WTC11 (cell line): ENCODE data around the gene PDLIM5. TPM values are rescaled to one million over a fixed set of nuclear protein-coding genes. Genes with fewer than 3 reads are reported as not detected.
A peak's percentile ranks its signal among the peaks of the same experiment; 100 is the strongest.

Experiments used
- ATAC-seq: fragments of 200-7000 bp; cut with Tn5 transposase; 2 replicates; pipeline ENCODE4 v1.10.0; 2021; ENCODE audit warnings: mild to moderate bottlenecking, moderate library complexity
- CTCF ChIA-PET: fragments of 300-600 bp; sonication (Branson Sonifier 250); formaldehyde crosslinking; loops from one replicate; lab custom pipeline; 2021; ENCODE audit warnings: antibody characterized with exemption; lab: Charles Lee
- POLR2A ChIA-PET: fragments of 350-600 bp; sonication (Branson Sonifier 250); formaldehyde crosslinking; loops from one replicate; lab custom pipeline; 2021; ENCODE audit warnings: antibody characterized with exemption; lab: Charles Lee
- DNase-seq: peaks from one replicate; pipeline ENCODE4 v3.0.0; 2021; ENCODE audit warnings: low spot score
- H3K27ac Mint-ChIP-seq: 2 replicates; pipeline ENCODE4 v1.8.0; 2021; ENCODE audit warnings: mixed read lengths
- H3K27me3 Mint-ChIP-seq: 2 replicates; pipeline ENCODE4 v1.8.0; 2021; ENCODE audit warnings: low read depth, mild to moderate bottlenecking, moderate library complexity, mixed read lengths
- H3K36me3 Mint-ChIP-seq: 2 replicates; pipeline ENCODE4 v1.8.0; 2021; ENCODE audit warnings: mixed read lengths
- H3K4me1 Mint-ChIP-seq: 2 replicates; pipeline ENCODE4 v1.8.0; 2022; ENCODE audit warnings: mixed read lengths
- H3K4me3 Mint-ChIP-seq: 2 replicates; pipeline ENCODE4 v1.8.0; 2021; ENCODE audit warnings: mild to moderate bottlenecking, moderate library complexity, mixed read lengths
- H3K9me3 Mint-ChIP-seq: 2 replicates; pipeline ENCODE4 v1.8.0; 2021; ENCODE audit warnings: mixed read lengths
- ELF4 ChIP-seq: sonication (generic); formaldehyde crosslinking; IDR thresholded peaks from 2 replicates; pipeline ENCODE4 v1.8.1; 2022; ENCODE audit warnings: low read depth, mild to moderate bottlenecking, moderate library complexity, missing genetic modification reagents
- ESRRA ChIP-seq: sonication (generic); formaldehyde crosslinking; IDR thresholded peaks from 2 replicates; pipeline ENCODE4 v1.8.1; 2022; ENCODE audit warnings: mild to moderate bottlenecking, missing genetic modification reagents, borderline replicate concordance
- FOXP1 ChIP-seq: sonication (generic); formaldehyde crosslinking; IDR thresholded peaks from 2 replicates; pipeline ENCODE4 v1.8.0; 2022; ENCODE audit warnings: missing genetic modification reagents, mild to moderate bottlenecking, moderate library complexity, borderline replicate concordance
- NFATC4 ChIP-seq: fragments of 250-450 bp; sonication (Bioruptor Pico); IDR thresholded peaks from 2 replicates; pipeline ENCODE4 v1.9.0; 2021; ENCODE audit warnings: mild to moderate bottlenecking
- OVOL2 ChIP-seq: fragments of 250-450 bp; sonication (Bioruptor Pico); IDR thresholded peaks from 2 replicates; pipeline ENCODE4 v1.9.0; 2021; ENCODE audit warnings: mild to moderate bottlenecking, borderline replicate concordance
- RELA ChIP-seq: sonication (generic); formaldehyde crosslinking; IDR thresholded peaks from 2 replicates; pipeline ENCODE4 v1.8.1; 2022; ENCODE audit warnings: missing genetic modification reagents, mild to moderate bottlenecking, borderline replicate concordance
- SMAD4 ChIP-seq: sonication (generic); formaldehyde crosslinking; IDR thresholded peaks from 2 replicates; pipeline ENCODE4 v1.8.0; 2022; ENCODE audit warnings: mild to moderate bottlenecking, missing genetic modification reagents
- TP53 ChIP-seq: sonication (generic); formaldehyde crosslinking; IDR thresholded peaks from 2 replicates; pipeline ENCODE4 v1.8.1; 2023; ENCODE audit warnings: mild to moderate bottlenecking, missing genetic modification reagents
- ZBTB21 ChIP-seq: sonication (generic); formaldehyde crosslinking; IDR thresholded peaks from 2 replicates; pipeline ENCODE4 v1.8.1; 2023; ENCODE audit warnings: mild to moderate bottlenecking, missing genetic modification reagents, borderline replicate concordance
- ZNF138 ChIP-seq: sonication (generic); formaldehyde crosslinking; conservative IDR thresholded peaks from 2 replicates; pipeline ENCODE4 v1.8.1; 2022; ENCODE audit warnings: mild to moderate bottlenecking, moderate library complexity, missing genetic modification reagents
- ZNF396 ChIP-seq: fragments of 250-450 bp; sonication (Bioruptor Pico); IDR thresholded peaks from 2 replicates; pipeline ENCODE4 v1.8.0; 2021; ENCODE audit warnings: mild to moderate bottlenecking, moderate library complexity, borderline replicate concordance
- ZNF423 ChIP-seq: fragments of 250-450 bp; sonication (Bioruptor Pico); IDR thresholded peaks from 2 replicates; pipeline ENCODE4 v2.1.2; 2022; ENCODE audit warnings: mild to moderate bottlenecking, moderate library complexity
- total RNA-seq: library from RNA; stranded (reverse); gene quantifications from 3 replicates; pipeline ENCODE4 v1.2.3, GENCODE V29; 2021
- TF ChIP-seq, protein P1 (sequence below): sonication (generic); formaldehyde crosslinking; IDR thresholded peaks from 2 replicates; pipeline ENCODE4 v1.8.1; 2023; ENCODE audit warnings: mild to moderate bottlenecking, missing genetic modification reagents, borderline replicate concordance
- TF ChIP-seq, protein P2 (sequence below): fragments of 250-450 bp; sonication (Bioruptor Pico); IDR thresholded peaks from 2 replicates; pipeline ENCODE4 v1.9.0; 2021; ENCODE audit warnings: mild to moderate bottlenecking
- TF ChIP-seq, protein P3 (sequence below): sonication (generic); formaldehyde crosslinking; conservative IDR thresholded peaks from 2 replicates; pipeline ENCODE4 v1.8.1; 2023; ENCODE audit warnings: mild to moderate bottlenecking, low read depth, missing genetic modification reagents, moderate library complexity
- TF ChIP-seq, protein P4 (sequence below): sonication (generic); formaldehyde crosslinking; IDR thresholded peaks from 2 replicates; pipeline ENCODE4 v1.8.0; 2023; ENCODE audit warnings: missing genetic modification reagents
- TF ChIP-seq, protein P5 (sequence below): sonication (generic); formaldehyde crosslinking; IDR thresholded peaks from 2 replicates; pipeline ENCODE4 v1.8.0; 2022; ENCODE audit warnings: missing genetic modification reagents
- TF ChIP-seq, protein P6 (sequence below): sonication (generic); formaldehyde crosslinking; IDR thresholded peaks from 2 replicates; pipeline ENCODE4 v1.8.0; 2023; ENCODE audit warnings: mild to moderate bottlenecking, missing genetic modification reagents

Gene PDLIM5
- total RNA-seq, 1 experiment from 2014 or later: 51.5 TPM

DNA sequence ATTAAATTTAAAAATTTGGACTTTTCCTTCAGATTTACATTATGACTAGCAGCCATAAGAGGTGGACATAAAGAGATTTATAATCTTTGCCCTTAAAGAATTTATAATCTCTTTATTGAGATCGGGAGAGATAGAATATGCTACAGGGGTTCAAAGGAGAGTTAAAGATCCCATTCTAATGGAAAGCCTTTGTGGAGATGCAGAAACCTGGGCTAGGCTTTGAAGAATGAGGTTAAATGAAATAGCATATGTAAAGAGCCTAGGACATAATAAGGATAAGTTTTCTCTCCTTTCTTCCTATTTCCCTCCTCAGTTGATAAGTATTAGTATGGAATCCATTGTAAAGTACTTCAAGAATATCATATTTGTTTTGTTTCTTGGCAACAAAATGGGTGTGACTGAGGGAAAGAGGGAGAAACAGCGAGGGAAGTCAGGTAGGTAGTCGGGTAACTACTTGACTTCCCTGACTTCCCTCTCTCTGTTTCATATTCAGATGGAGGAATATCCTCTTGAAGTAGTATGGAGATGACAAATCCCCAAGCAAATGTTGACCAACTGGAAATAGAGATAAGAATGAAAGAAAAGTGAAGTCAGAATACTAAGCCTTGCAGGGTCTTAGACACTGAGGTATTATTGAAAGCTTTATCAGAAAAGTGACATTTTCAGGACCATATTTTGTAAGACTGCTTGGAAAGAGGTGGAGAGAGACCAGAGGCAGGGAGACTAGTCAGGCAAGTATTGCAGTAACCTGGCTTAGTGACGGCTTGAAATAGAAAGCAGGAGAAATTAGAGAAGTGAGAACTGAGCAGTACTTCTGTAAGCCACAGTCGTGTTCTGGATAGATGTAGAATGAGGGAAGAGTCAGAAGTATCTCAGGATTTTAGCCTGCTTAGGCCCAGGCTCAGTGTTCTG, 82.9 kb downstream of the PDLIM5 start:
- peaks cover 71% of the 10 kb centered on the region for H3K4me1 Mint-ChIP-seq
- TF ChIP-seq, protein P1, sequence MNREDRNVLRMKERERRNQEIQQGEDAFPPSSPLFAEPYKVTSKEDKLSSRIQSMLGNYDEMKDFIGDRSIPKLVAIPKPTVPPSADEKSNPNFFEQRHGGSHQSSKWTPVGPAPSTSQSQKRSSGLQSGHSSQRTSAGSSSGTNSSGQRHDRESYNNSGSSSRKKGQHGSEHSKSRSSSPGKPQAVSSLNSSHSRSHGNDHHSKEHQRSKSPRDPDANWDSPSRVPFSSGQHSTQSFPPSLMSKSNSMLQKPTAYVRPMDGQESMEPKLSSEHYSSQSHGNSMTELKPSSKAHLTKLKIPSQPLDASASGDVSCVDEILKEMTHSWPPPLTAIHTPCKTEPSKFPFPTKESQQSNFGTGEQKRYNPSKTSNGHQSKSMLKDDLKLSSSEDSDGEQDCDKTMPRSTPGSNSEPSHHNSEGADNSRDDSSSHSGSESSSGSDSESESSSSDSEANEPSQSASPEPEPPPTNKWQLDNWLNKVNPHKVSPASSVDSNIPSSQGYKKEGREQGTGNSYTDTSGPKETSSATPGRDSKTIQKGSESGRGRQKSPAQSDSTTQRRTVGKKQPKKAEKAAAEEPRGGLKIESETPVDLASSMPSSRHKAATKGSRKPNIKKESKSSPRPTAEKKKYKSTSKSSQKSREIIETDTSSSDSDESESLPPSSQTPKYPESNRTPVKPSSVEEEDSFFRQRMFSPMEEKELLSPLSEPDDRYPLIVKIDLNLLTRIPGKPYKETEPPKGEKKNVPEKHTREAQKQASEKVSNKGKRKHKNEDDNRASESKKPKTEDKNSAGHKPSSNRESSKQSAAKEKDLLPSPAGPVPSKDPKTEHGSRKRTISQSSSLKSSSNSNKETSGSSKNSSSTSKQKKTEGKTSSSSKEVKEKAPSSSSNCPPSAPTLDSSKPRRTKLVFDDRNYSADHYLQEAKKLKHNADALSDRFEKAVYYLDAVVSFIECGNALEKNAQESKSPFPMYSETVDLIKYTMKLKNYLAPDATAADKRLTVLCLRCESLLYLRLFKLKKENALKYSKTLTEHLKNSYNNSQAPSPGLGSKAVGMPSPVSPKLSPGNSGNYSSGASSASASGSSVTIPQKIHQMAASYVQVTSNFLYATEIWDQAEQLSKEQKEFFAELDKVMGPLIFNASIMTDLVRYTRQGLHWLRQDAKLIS (CRISPR knock-in tag): no peak
- TF ChIP-seq NFATC4 (CRISPR knock-in tag): no peak
- no peak for TF ChIP-seq ZNF138 (CRISPR knock-in tag)
- no peak for TF ChIP-seq ZBTB21 (CRISPR knock-in tag)
- TF ChIP-seq, protein P2, sequence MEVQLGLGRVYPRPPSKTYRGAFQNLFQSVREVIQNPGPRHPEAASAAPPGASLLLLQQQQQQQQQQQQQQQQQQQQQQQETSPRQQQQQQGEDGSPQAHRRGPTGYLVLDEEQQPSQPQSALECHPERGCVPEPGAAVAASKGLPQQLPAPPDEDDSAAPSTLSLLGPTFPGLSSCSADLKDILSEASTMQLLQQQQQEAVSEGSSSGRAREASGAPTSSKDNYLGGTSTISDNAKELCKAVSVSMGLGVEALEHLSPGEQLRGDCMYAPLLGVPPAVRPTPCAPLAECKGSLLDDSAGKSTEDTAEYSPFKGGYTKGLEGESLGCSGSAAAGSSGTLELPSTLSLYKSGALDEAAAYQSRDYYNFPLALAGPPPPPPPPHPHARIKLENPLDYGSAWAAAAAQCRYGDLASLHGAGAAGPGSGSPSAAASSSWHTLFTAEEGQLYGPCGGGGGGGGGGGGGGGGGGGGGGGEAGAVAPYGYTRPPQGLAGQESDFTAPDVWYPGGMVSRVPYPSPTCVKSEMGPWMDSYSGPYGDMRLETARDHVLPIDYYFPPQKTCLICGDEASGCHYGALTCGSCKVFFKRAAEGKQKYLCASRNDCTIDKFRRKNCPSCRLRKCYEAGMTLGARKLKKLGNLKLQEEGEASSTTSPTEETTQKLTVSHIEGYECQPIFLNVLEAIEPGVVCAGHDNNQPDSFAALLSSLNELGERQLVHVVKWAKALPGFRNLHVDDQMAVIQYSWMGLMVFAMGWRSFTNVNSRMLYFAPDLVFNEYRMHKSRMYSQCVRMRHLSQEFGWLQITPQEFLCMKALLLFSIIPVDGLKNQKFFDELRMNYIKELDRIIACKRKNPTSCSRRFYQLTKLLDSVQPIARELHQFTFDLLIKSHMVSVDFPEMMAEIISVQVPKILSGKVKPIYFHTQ (CRISPR knock-in tag): no peak
- TF ChIP-seq ZNF423 (CRISPR knock-in tag): no peak
- TF ChIP-seq ESRRA (CRISPR knock-in tag): no peak
- TF ChIP-seq SMAD4 (CRISPR knock-in tag): no peak
- no peak for TF ChIP-seq ELF4 (CRISPR knock-in tag)
- TF ChIP-seq OVOL2 (CRISPR knock-in tag): no peak
- TF ChIP-seq, protein P3, sequence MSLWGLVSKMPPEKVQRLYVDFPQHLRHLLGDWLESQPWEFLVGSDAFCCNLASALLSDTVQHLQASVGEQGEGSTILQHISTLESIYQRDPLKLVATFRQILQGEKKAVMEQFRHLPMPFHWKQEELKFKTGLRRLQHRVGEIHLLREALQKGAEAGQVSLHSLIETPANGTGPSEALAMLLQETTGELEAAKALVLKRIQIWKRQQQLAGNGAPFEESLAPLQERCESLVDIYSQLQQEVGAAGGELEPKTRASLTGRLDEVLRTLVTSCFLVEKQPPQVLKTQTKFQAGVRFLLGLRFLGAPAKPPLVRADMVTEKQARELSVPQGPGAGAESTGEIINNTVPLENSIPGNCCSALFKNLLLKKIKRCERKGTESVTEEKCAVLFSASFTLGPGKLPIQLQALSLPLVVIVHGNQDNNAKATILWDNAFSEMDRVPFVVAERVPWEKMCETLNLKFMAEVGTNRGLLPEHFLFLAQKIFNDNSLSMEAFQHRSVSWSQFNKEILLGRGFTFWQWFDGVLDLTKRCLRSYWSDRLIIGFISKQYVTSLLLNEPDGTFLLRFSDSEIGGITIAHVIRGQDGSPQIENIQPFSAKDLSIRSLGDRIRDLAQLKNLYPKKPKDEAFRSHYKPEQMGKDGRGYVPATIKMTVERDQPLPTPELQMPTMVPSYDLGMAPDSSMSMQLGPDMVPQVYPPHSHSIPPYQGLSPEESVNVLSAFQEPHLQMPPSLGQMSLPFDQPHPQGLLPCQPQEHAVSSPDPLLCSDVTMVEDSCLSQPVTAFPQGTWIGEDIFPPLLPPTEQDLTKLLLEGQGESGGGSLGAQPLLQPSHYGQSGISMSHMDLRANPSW (CRISPR knock-in tag): no peak
- TF ChIP-seq TP53 (CRISPR knock-in tag): no peak
- TF ChIP-seq, protein P4, sequence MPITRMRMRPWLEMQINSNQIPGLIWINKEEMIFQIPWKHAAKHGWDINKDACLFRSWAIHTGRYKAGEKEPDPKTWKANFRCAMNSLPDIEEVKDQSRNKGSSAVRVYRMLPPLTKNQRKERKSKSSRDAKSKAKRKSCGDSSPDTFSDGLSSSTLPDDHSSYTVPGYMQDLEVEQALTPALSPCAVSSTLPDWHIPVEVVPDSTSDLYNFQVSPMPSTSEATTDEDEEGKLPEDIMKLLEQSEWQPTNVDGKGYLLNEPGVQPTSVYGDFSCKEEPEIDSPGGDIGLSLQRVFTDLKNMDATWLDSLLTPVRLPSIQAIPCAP (CRISPR knock-in tag): no peak
- TF ChIP-seq, protein P5, sequence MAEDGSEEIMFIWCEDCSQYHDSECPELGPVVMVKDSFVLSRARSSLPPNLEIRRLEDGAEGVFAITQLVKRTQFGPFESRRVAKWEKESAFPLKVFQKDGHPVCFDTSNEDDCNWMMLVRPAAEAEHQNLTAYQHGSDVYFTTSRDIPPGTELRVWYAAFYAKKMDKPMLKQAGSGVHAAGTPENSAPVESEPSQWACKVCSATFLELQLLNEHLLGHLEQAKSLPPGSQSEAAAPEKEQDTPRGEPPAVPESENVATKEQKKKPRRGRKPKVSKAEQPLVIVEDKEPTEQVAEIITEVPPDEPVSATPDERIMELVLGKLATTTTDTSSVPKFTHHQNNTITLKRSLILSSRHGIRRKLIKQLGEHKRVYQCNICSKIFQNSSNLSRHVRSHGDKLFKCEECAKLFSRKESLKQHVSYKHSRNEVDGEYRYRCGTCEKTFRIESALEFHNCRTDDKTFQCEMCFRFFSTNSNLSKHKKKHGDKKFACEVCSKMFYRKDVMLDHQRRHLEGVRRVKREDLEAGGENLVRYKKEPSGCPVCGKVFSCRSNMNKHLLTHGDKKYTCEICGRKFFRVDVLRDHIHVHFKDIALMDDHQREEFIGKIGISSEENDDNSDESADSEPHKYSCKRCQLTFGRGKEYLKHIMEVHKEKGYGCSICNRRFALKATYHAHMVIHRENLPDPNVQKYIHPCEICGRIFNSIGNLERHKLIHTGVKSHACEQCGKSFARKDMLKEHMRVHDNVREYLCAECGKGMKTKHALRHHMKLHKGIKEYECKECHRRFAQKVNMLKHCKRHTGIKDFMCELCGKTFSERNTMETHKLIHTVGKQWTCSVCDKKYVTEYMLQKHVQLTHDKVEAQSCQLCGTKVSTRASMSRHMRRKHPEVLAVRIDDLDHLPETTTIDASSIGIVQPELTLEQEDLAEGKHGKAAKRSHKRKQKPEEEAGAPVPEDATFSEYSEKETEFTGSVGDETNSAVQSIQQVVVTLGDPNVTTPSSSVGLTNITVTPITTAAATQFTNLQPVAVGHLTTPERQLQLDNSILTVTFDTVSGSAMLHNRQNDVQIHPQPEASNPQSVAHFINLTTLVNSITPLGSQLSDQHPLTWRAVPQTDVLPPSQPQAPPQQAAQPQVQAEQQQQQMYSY (CRISPR knock-in tag): no peak
- no peak for TF ChIP-seq FOXP1 (CRISPR knock-in tag)
- no peak for TF ChIP-seq RELA (CRISPR knock-in tag)
- TF ChIP-seq, protein P6, sequence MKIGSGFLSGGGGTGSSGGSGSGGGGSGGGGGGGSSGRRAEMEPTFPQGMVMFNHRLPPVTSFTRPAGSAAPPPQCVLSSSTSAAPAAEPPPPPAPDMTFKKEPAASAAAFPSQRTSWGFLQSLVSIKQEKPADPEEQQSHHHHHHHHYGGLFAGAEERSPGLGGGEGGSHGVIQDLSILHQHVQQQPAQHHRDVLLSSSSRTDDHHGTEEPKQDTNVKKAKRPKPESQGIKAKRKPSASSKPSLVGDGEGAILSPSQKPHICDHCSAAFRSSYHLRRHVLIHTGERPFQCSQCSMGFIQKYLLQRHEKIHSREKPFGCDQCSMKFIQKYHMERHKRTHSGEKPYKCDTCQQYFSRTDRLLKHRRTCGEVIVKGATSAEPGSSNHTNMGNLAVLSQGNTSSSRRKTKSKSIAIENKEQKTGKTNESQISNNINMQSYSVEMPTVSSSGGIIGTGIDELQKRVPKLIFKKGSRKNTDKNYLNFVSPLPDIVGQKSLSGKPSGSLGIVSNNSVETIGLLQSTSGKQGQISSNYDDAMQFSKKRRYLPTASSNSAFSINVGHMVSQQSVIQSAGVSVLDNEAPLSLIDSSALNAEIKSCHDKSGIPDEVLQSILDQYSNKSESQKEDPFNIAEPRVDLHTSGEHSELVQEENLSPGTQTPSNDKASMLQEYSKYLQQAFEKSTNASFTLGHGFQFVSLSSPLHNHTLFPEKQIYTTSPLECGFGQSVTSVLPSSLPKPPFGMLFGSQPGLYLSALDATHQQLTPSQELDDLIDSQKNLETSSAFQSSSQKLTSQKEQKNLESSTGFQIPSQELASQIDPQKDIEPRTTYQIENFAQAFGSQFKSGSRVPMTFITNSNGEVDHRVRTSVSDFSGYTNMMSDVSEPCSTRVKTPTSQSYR (CRISPR knock-in tag): no peak
- no peak for TF ChIP-seq ZNF396
- H3K27me3 Mint-ChIP-seq: no peaks in the 10 kb centered on the region
- no peaks in the 10 kb centered on the region for H3K36me3 Mint-ChIP-seq
- no peak for DNase-seq
- POLR2A ChIA-PET: no interaction called here
- peak; percentile 61 for ATAC-seq
- H3K4me3 Mint-ChIP-seq: peak overlapping the region; percentile 29
- no peaks in the 10 kb centered on the region for H3K9me3 Mint-ChIP-seq
- CTCF ChIA-PET: interaction anchor here (0.6 kb wide), 1 partner anchor 743 kb away, joined by 3 read pairs; no protein-coding TSS in a partner anchor
- H3K27ac Mint-ChIP-seq: peak overlapping the region; percentile 96
